SH-SY5Y (cell line): ENCODE measurements around the gene SLC6A4.

Experiments
- GATA2 ChIP-seq: IDR thresholded peaks from 2 replicates; pipeline ENCODE4 v1.6.1; 2011; ENCODE audit warnings: mild to moderate bottlenecking, low read depth, low read length
- GATA3 ChIP-seq: IDR thresholded peaks from 2 replicates; pipeline ENCODE4 v1.6.1; 2011; ENCODE audit warnings: low read depth, mild to moderate bottlenecking, low read length, moderate library complexity

The SLC6A4 gene

GRCh38 chr17:30246460-30246859 lies 11.0 kb upstream of the SLC6A4 start:
- no peak for TF ChIP-seq GATA2
- TF ChIP-seq GATA3 = no peak

- TF ChIP-seq GATA3 (no peak), GATA2 (no peak)
Measured at GRCh38 chr17:30244853-30245385, 9.4 kb upstream of the SLC6A4 start.

- no peak for TF ChIP-seq GATA3
- no peak for TF ChIP-seq GATA2
Measured at GRCh38 chr17:30243568-30243967, 8.1 kb upstream of the SLC6A4 start.

- TF ChIP-seq GATA2 = no peak
- TF ChIP-seq GATA3 = no peak
Measured at GRCh38 chr17:30243002-30243401, 7.5 kb upstream of the SLC6A4 start.

- TF ChIP-seq GATA3 (no peak), GATA2 (no peak)
Measured at GRCh38 chr17:30241051-30241450, 5.6 kb upstream of the SLC6A4 start.

DNA sequence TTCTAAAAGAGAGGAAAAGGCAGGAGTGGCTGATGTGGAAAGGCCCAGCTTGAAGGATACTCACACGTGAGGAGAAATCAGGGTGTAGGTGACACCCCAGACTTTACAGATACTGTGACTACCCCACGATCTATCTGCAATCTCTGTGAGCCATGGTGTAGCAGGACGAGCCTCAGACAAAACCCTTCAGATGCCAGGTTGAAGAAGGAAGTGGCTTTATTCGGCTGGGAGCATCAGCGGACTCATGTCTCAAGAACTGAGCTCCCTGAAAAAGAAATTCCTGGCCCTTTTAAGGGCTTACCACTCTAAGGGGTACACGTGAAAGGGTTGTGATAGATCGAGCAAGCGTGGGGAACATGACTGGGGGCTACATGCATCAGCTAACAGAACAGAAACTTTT lies 4.7 kb upstream of the SLC6A4 start:
- TF ChIP-seq GATA3 = no peak
- no peak for TF ChIP-seq GATA2

- TF ChIP-seq GATA3 = no peak
- no peak for TF ChIP-seq GATA2
Measured at GRCh38 chr17:30239089-30239462, 3.6 kb upstream of the SLC6A4 start.

GRCh38 chr17:30238387-30239088 lies 3.0 kb upstream of the SLC6A4 start:
- TF ChIP-seq GATA2 (no peak), GATA3 (no peak)

DNA sequence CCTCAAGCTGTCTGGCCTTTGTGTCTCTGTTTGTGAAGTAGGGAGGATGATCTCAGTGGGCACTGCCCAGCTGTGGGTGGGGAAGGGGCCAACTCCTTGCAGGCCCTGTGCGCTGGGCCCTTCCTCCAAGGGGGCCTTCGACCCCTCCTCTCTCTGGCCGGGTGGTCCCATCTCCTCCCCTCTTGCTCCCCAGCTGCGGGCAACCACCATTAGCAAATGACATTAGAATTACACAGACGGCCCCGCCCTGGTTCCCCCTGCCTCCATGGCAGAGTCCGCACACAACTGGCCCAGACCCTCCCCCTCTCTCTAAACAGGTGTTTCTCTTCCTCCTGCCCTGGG lies 2.5 kb upstream of the SLC6A4 start:
- TF ChIP-seq GATA3 (no peak), GATA2 (no peak)

- no peak for TF ChIP-seq GATA2
- TF ChIP-seq GATA3 = no peak
Measured at GRCh38 chr17:30237296-30238002, 2.0 kb upstream of the SLC6A4 start.

DNA sequence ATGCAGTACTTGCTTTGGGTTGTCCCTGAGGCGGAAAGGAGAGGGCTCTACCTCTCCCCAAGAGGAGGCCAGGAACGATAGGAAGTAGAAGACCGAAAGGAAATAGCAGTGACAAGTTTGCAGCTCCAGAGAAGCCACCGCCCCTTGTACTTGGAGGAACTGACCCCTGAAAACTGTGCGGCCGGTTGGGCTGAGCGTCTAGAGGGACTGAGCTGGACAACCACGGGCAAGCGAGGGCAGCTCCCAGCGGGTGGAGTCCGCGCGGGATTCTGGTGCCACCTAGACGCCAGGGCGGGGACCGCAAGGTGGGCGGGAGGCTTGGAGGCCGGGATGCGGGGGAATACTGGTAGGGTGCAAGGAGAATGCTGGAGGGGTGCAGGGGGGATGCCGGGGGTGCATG lies 1.3 kb upstream of the SLC6A4 start:
- TF ChIP-seq GATA2 (no peak), GATA3 (no peak)

- TF ChIP-seq GATA2 = no peak
- TF ChIP-seq GATA3 = no peak
Measured at GRCh38 chr17:30236297-30236624, 764 bp upstream of the SLC6A4 start.

- TF ChIP-seq GATA2 (no peak), GATA3 (no peak)
Measured at GRCh38 chr17:30234964-30235363, 533 bp downstream of the SLC6A4 start.

DNA sequence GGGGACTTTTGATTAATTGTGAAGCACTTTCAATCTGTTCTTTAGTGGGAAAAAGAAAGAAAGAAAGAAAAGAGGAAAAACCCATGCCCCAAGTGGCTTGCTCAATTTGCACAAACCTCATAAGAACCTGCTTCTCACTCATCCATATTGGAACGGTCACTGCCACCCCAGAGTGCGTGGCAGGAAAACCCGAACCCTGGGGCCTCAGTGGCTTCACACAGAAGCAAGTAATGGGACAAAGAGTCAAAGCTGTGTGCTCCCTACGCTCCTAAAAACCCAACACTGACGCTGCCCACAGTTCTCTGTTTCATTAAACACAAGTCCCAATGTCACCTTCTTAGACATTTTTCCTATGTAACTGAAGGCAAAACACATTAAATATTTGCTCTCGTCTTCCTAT lies 1.2 kb downstream of the SLC6A4 start:
- TF ChIP-seq GATA3 (no peak), GATA2 (no peak)

GRCh38 chr17:30232824-30233427 lies 2.6 kb downstream of the SLC6A4 start:
- no peak for TF ChIP-seq GATA2
- no peak for TF ChIP-seq GATA3
